DND-41 (cell line): ENCODE results near the gene C14orf39.

ENCODE experiments used
- EZH2 ChIP-seq: IDR thresholded peaks from 3 replicates; pipeline ENCODE4 v1.6.1; 2012; ENCODE audit warnings: borderline replicate concordance, low read depth, mild to moderate bottlenecking, moderate library complexity, low read length, inconsistent platforms; ENCODE audit not compliant: severe bottlenecking
- TF ChIP-seq, protein P1 (sequence below): IDR thresholded peaks from 2 replicates; pipeline ENCODE4 v1.5.1; 2012; ENCODE audit warnings: borderline replicate concordance, low read length, moderate library complexity, mild to moderate bottlenecking; ENCODE audit not compliant: poor library complexity, severe bottlenecking; ENCODE audit errors: extremely low read depth

DNA sequence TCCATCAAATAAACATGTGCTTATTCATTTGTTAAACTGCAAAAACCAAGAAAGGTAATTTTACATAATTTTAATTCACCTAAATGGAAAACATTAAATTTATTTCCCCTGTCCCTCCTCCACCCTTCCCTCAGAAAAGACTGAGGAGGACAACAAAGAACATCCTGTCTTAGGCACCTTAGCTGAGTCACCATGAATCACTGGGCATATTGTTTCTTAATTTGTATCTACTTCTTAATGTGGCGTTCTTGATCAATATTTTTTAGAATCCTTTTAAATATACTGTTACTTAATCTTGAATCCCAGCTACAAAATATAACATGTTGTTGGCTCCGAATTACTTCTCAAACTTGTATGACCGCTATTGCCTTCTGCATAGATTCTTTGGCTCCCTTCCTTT is 46.6 kb upstream of the C14orf39 start:
- TF ChIP-seq, protein P1, sequence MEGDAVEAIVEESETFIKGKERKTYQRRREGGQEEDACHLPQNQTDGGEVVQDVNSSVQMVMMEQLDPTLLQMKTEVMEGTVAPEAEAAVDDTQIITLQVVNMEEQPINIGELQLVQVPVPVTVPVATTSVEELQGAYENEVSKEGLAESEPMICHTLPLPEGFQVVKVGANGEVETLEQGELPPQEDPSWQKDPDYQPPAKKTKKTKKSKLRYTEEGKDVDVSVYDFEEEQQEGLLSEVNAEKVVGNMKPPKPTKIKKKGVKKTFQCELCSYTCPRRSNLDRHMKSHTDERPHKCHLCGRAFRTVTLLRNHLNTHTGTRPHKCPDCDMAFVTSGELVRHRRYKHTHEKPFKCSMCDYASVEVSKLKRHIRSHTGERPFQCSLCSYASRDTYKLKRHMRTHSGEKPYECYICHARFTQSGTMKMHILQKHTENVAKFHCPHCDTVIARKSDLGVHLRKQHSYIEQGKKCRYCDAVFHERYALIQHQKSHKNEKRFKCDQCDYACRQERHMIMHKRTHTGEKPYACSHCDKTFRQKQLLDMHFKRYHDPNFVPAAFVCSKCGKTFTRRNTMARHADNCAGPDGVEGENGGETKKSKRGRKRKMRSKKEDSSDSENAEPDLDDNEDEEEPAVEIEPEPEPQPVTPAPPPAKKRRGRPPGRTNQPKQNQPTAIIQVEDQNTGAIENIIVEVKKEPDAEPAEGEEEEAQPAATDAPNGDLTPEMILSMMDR, result no peak
- TF ChIP-seq EZH2, result no peak
